GM12878 (cell line): Measurements from ENCODE around the gene EPB41. TPM values are rescaled to one million over a fixed set of nuclear protein-coding genes. Genes with fewer than 3 reads are reported as not detected.

Source experiments
- ATAC-seq: fragments of 200-7000 bp; cut with Tn5 transposase; 3 replicates; pipeline ENCODE4 v1.9.1; 2020; ENCODE audit warnings: mild to moderate bottlenecking, moderate library complexity
- BruUV-seq: library from RNA; stranded (reverse); fragments of 400-500 nt; replicated peaks from 2 replicates; lab custom pipeline; 2021; lab: Mats Ljungman, UMichigan
- CTCF ChIA-PET: fragments of 300-600 bp; sonication (Branson Sonifier 250); formaldehyde crosslinking; extraction: SDS; loops from one replicate; lab custom pipeline; 2021; ENCODE audit warnings: inconsistent platforms; lab: Yijun Ruan, JAX
- POLR2A ChIA-PET: fragments of 350-600 bp; formaldehyde crosslinking; extraction: SDS; loops from one replicate; lab custom pipeline; 2021; ENCODE audit warnings: inconsistent platforms; lab: Charles Lee
- RAD21 ChIA-PET: fragments of 300-600 bp; sonication (Branson Sonifier 250); formaldehyde crosslinking; loops from one replicate; lab custom pipeline; 2023; ENCODE audit warnings: antibody characterized with exemption; ENCODE audit not compliant: unreplicated experiment; lab: Charles Lee
- SMC1A ChIA-PET: fragments of 300-600 bp; sonication (Branson Sonifier 250); formaldehyde crosslinking; loops from one replicate; lab custom pipeline; 2023; ENCODE audit not compliant: unreplicated experiment, uncharacterized antibody; lab: Charles Lee
- DNase-seq: peaks from one replicate; pipeline ENCODE4 v3.0.0-alpha.2; 2011; ENCODE audit warnings: low read depth, low spot score
- FAIRE-seq: peaks from 3 replicates; lab custom pipeline; 2011; peaks lifted over from hg19 to GRCh38; lab: Jason Lieb, UNC
- H2AFZ ChIP-seq: 2 replicates; pipeline ENCODE4 v1.6.0; 2011; ENCODE audit warnings: low read depth, low read length, control low read depth; ENCODE audit not compliant: control insufficient read depth
- H3K27ac ChIP-seq: 2 replicates; pipeline ENCODE4 v1.5.1; 2011; ENCODE audit warnings: control low read depth; ENCODE audit not compliant: control insufficient read depth, insufficient read depth
- H3K27me3 ChIP-seq, 2 experiments: replicated peaks in 1 of 2; 2 replicates each; pipeline versions ENCODE4 v1.6.0 to v1.6.1; 2011; ENCODE audit warnings: low read length in 1 of 2; ENCODE audit not compliant: control insufficient read depth in 2 of 2, insufficient read depth in 2 of 2
- H3K36me3 ChIP-seq, 2 experiments: 2 replicates each; pipeline ENCODE4 v1.5.1; 2011; ENCODE audit warnings: low read length in 1 of 2; ENCODE audit not compliant: control insufficient read depth in 2 of 2, insufficient read depth in 2 of 2
- H3K4me1 ChIP-seq: 2 replicates; pipeline ENCODE4 v1.6.1; 2011; ENCODE audit warnings: mild to moderate bottlenecking, low read length, moderate library complexity, mixed read lengths; ENCODE audit not compliant: control insufficient read depth, insufficient read depth
- H3K4me2 ChIP-seq: 2 replicates; pipeline ENCODE4 v1.6.0; 2011; ENCODE audit warnings: control low read depth; ENCODE audit not compliant: control insufficient read depth, insufficient read depth
- H3K4me3 ChIP-seq: fragments of 200-600 bp; sonication (generic); 2 replicates; pipeline ENCODE4 v1.5.1; 2016
- H3K79me2 ChIP-seq: 2 replicates; pipeline ENCODE4 v1.6.0; 2011; ENCODE audit warnings: low read length; ENCODE audit not compliant: control insufficient read depth, insufficient read depth
- H3K9ac ChIP-seq: 2 replicates; pipeline ENCODE4 v1.8.0; 2011; ENCODE audit warnings: low read length, control low read depth, mixed read lengths; ENCODE audit not compliant: control insufficient read depth, insufficient read depth
- H3K9me3 ChIP-seq: replicated peaks from 3 replicates; pipeline ENCODE4 v1.5.1; 2011; ENCODE audit warnings: mild to moderate bottlenecking, low read length; ENCODE audit not compliant: control insufficient read depth, insufficient read depth
- H4K20me1 ChIP-seq: 2 replicates; pipeline ENCODE4 v1.6.0; 2011; ENCODE audit not compliant: control insufficient read depth, insufficient read depth
- BCL3 ChIP-seq: IDR thresholded peaks from 2 replicates; pipeline ENCODE4 v1.6.1; 2011; ENCODE audit warnings: borderline replicate concordance, low read depth, mild to moderate bottlenecking, moderate library complexity, low read length; ENCODE audit not compliant: insufficient read depth, poor library complexity, severe bottlenecking
- CTCF ChIP-seq, 3 experiments: IDR thresholded peaks in 2 of 3; conservative IDR thresholded peaks in 1 of 3; 2 replicates each; pipeline ENCODE4 v1.5.1; 2011; ENCODE audit warnings: low read depth in 3 of 3, low read length in 3 of 3, mild to moderate bottlenecking in 3 of 3, control low read depth in 2 of 3, moderate library complexity in 2 of 3, inconsistent platforms in 1 of 3, mixed read lengths in 1 of 3; ENCODE audit not compliant: control insufficient read depth in 2 of 3, insufficient read depth in 1 of 3; ENCODE audit errors: extremely low read depth in 1 of 3
- RAD51 ChIP-seq: fragments of 450-650 bp; IDR thresholded peaks from 2 replicates; pipeline ENCODE4 v1.6.1; 2016; ENCODE audit warnings: moderate library complexity, mild to moderate bottlenecking, inconsistent platforms
- TAF1 ChIP-seq: IDR thresholded peaks from 2 replicates; pipeline ENCODE4 v1.6.1; 2011; ENCODE audit warnings: mild to moderate bottlenecking, low read depth, low read length, borderline replicate concordance
- whole genome bisulfite sequencing: methylation state at CpG from one replicate; pipeline ENCODE4 v1.1.6; 2016; ENCODE audit warnings: low lambda C conversion rate; ENCODE audit not compliant: insufficient replicate concordance, insufficient coverage; ENCODE audit errors: missing lambda C conversion rate; 5-methylcytosine and 5-hydroxymethylcytosine counted together
- in situ Hi-C: fragments of 300-500 bp; cut with MboI; formaldehyde crosslinking; loops from 9 replicates; pipeline ENCODE4 v1.14.3; 2018; ENCODE audit warnings: mixed read lengths
- intact Hi-C: fragments of 100-400 bp; cut with micrococcal nuclease; formaldehyde crosslinking; loops from one replicate; pipeline ENCODE4 v1.14.2; 2022; ENCODE audit not compliant: unreplicated experiment
- polyA plus RNA-seq, 11 experiments: library from polyadenylated mRNA; depleted of rRNA in 4 of 11; unstranded in 6 of 11; stranded (reverse) in 5 of 11; fragments of >200 nt; fragmentation: Nextera tagmentation in 4 of 11; fragmentation: Illumina TruSeq in 1 of 11; extraction: Ambion mirVana in 4 of 11; extraction: Trizol in 1 of 11; gene quantifications; 1 replicate in 1 of 11; 2 replicates in 10 of 11; pipeline versions ENCODE4 v1.2.1 to v1.2.3, GENCODE V29; 2011 to 2016; ENCODE audit warnings: inconsistent platforms in 2 of 11, missing spikeins in 2 of 11, low read depth in 1 of 11
- total RNA-seq, 4 experiments: library from RNA; depleted of rRNA in 3 of 4; stranded (reverse); fragments of >200 nt in 3 of 4; fragmentation: Illumina TruSeq in 1 of 4; extraction: Trizol in 1 of 4; gene quantifications; 2 replicates each; pipeline versions ENCODE4 v1.2.1 to v1.2.3, GENCODE V29; 2013 to 2021
- TF ChIP-seq, protein P1 (sequence below): fragments of 450-650 bp; IDR thresholded peaks from 2 replicates; pipeline ENCODE4 v1.6.1; 2017; ENCODE audit warnings: mild to moderate bottlenecking, moderate library complexity
- TF ChIP-seq, protein P2 (sequence below): IDR thresholded peaks from 2 replicates; pipeline ENCODE4 v1.6.1; 2012; ENCODE audit warnings: low read depth, low read length, improper control_type of control experiment
- TF ChIP-seq, protein P3 (sequence below): fragments of 150-350 bp; IDR thresholded peaks from 2 replicates; pipeline ENCODE4 v1.6.1; 2016; ENCODE audit warnings: low read depth, low read length

The EPB41 gene
- total and polyA plus RNA-seq, 10 of the 15 experiments (the other 5 are each of a cell fraction or from before 2014, with no cell fraction given): 1.1 to 77.6 (median 58.8) TPM

DNA sequence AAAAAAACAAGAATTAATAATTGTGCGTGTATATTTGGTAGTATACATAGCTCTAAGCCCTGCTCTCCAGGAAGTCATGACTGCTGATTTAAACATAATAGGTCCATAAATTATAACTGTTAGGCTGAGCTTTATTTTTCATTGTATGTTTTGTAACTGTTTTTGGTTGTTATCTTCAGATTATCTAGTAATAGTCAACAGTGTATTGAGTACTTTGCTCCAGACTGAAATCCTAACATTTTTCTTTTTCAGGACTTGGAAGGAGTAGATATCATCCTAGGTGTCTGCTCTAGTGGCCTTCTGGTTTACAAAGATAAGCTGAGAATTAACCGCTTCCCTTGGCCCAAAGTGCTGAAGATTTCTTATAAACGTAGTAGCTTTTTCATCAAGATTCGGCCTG is 118.5 kb downstream of the EPB41 start:
- no peak overlapping the region for H3K27ac ChIP-seq
- no TSS peak for BruUV-seq
- ChIA-PET SMC1A (interaction anchor here (0.6 to 10.2 kb wide), 28 partner anchors 7 to 384 kb away, joined by 3 to 315 read pairs (median 5); partner anchors contain the start of genes EPB41 and RNU11), POLR2A (interaction anchor here (0.5 to 1.9 kb wide), 10 partner anchors 10 to 730 kb away, joined by 3 to 15 read pairs (median 4); no protein-coding TSS in a partner anchor), CTCF (interaction anchor here (0.5 to 15.6 kb wide), 25 partner anchors 8 to 257 kb away, joined by 3 to 547 read pairs (median 4); partner anchors contain the start of genes EPB41 and SRSF4), RAD21 (interaction anchor here (0.9 to 10.2 kb wide), 13 partner anchors 8 to 242 kb away, joined by 3 to 284 read pairs (median 7); partner anchors contain the start of genes EPB41 and SRSF4)
- no peak overlapping the region for H3K4me3 ChIP-seq
- H3K36me3 ChIP-seq: no peaks in the 10 kb centered on the region; a peak in 2 of 4 replicates
- no peak for ATAC-seq
- 94% methylated on average over 4 of the region's 4 CpGs for WGBS
- no peaks in the 10 kb centered on the region for H3K79me2 ChIP-seq
- intact Hi-C loops (loop anchor here (5.0 kb wide), 2 partner anchors 169 to 246 kb away; no protein-coding TSS in a partner anchor), in situ Hi-C loops (loop anchor here (5.0 kb wide), 2 partner anchors 151 to 246 kb away; no protein-coding TSS in a partner anchor)
- no peak overlapping the region for H2AFZ ChIP-seq
- no peak for DNase-seq
- no peaks in the 10 kb centered on the region for H3K4me1 ChIP-seq
- no peak overlapping the region for H3K9ac ChIP-seq
- H3K4me2 ChIP-seq: no peak overlapping the region
- no peaks in the 10 kb centered on the region for H3K9me3 ChIP-seq
- no peaks in the 10 kb centered on the region for H4K20me1 ChIP-seq
- no peak for FAIRE-seq
- H3K27me3 ChIP-seq: no peaks in the 10 kb centered on the region
- no peak for TF ChIP-seq CTCF (IDR thresholded peaks at IDR 0.05 in 2 of 3, conservative IDR thresholded peaks at IDR 0.05 in 1 of 3; ENCODE audit: control insufficient read depth in 2 of 3, extremely low read depth in 1 of 3, insufficient read depth in 1 of 3, low read depth in 3 of 3, low read length in 3 of 3)
- TF ChIP-seq RAD51: no peak
- TF ChIP-seq, protein P1, sequence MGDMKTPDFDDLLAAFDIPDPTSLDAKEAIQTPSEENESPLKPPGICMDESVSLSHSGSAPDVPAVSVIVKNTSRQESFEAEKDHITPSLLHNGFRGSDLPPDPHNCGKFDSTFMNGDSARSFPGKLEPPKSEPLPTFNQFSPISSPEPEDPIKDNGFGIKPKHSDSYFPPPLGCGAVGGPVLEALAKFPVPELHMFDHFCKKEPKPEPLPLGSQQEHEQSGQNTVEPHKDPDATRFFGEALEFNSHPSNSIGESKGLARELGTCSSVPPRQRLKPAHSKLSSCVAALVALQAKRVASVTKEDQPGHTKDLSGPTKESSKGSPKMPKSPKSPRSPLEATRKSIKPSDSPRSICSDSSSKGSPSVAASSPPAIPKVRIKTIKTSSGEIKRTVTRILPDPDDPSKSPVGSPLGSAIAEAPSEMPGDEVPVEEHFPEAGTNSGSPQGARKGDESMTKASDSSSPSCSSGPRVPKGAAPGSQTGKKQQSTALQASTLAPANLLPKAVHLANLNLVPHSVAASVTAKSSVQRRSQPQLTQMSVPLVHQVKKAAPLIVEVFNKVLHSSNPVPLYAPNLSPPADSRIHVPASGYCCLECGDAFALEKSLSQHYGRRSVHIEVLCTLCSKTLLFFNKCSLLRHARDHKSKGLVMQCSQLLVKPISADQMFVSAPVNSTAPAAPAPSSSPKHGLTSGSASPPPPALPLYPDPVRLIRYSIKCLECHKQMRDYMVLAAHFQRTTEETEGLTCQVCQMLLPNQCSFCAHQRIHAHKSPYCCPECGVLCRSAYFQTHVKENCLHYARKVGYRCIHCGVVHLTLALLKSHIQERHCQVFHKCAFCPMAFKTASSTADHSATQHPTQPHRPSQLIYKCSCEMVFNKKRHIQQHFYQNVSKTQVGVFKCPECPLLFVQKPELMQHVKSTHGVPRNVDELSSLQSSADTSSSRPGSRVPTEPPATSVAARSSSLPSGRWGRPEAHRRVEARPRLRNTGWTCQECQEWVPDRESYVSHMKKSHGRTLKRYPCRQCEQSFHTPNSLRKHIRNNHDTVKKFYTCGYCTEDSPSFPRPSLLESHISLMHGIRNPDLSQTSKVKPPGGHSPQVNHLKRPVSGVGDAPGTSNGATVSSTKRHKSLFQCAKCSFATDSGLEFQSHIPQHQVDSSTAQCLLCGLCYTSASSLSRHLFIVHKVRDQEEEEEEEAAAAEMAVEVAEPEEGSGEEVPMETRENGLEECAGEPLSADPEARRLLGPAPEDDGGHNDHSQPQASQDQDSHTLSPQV: no peak
- no peak for TF ChIP-seq TAF1
- TF ChIP-seq, protein P2, sequence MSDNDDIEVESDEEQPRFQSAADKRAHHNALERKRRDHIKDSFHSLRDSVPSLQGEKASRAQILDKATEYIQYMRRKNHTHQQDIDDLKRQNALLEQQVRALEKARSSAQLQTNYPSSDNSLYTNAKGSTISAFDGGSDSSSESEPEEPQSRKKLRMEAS: no peak
- no peak for TF ChIP-seq BCL3
- TF ChIP-seq, protein P3, sequence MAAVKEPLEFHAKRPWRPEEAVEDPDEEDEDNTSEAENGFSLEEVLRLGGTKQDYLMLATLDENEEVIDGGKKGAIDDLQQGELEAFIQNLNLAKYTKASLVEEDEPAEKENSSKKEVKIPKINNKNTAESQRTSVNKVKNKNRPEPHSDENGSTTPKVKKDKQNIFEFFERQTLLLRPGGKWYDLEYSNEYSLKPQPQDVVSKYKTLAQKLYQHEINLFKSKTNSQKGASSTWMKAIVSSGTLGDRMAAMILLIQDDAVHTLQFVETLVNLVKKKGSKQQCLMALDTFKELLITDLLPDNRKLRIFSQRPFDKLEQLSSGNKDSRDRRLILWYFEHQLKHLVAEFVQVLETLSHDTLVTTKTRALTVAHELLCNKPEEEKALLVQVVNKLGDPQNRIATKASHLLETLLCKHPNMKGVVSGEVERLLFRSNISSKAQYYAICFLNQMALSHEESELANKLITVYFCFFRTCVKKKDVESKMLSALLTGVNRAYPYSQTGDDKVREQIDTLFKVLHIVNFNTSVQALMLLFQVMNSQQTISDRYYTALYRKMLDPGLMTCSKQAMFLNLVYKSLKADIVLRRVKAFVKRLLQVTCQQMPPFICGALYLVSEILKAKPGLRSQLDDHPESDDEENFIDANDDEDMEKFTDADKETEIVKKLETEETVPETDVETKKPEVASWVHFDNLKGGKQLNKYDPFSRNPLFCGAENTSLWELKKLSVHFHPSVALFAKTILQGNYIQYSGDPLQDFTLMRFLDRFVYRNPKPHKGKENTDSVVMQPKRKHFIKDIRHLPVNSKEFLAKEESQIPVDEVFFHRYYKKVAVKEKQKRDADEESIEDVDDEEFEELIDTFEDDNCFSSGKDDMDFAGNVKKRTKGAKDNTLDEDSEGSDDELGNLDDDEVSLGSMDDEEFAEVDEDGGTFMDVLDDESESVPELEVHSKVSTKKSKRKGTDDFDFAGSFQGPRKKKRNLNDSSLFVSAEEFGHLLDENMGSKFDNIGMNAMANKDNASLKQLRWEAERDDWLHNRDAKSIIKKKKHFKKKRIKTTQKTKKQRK: no peak
